HCT116 (cell line): Measurements from ENCODE around the gene TRIOBP. TPM values are rescaled to one million over a fixed set of nuclear protein-coding genes. Genes with fewer than 3 reads are reported as not detected.

ENCODE experiments used
- ATAC-seq: fragments of 200-7000 bp; cut with Tn5 transposase; 2 replicates; pipeline ENCODE4 v1.9.1; 2020; ENCODE audit warnings: mild to moderate bottlenecking, moderate library complexity
- BruUV-seq: library from RNA; stranded (reverse); fragments of 400-500 nt; replicated peaks from 2 replicates; lab custom pipeline; 2021; lab: Mats Ljungman, UMichigan
- CTCF ChIA-PET: fragments of 300-600 bp; sonication (Branson Sonifier 250); formaldehyde crosslinking; loops from one replicate; lab custom pipeline; 2021; ENCODE audit warnings: antibody characterized with exemption; lab: Charles Lee
- POLR2A ChIA-PET: fragments of 300-600, 350-600 bp; sonication (Branson Sonifier 250); formaldehyde crosslinking; loops from one replicate; lab custom pipeline; 2021; ENCODE audit warnings: antibody characterized with exemption; lab: Charles Lee
- RAD21 ChIA-PET, 2 experiments: fragments of 300-600 bp; sonication (Branson Sonifier 250); formaldehyde crosslinking; loops; one replicate each; lab custom pipeline; 2023; ENCODE audit warnings: low total read pairs in 2 of 2; ENCODE audit not compliant: uncharacterized antibody in 2 of 2, unreplicated experiment in 2 of 2, low non-redundant PET in 1 of 2; lab: Charles Lee
- DNase-seq: peaks from one replicate; pipeline ENCODE4 v3.0.0-alpha.2; 2010; ENCODE audit warnings: low read depth, low spot score
- H2AFZ ChIP-seq: fragments of 200-600 bp; shearing (Covaris generic), sonication (generic); 2 replicates; pipeline ENCODE4 v1.6.1; 2017; ENCODE audit warnings: low read depth, mixed run types, mixed read lengths, antibody characterized with exemption, low read length; ENCODE audit not compliant: poor library complexity, severe bottlenecking
- H3K27ac ChIP-seq: 2 replicates; pipeline ENCODE4 v1.5.1; 2012; ENCODE audit warnings: low read depth, low read length
- H3K27me3 ChIP-seq: fragments of 200-600 bp; sonication (generic); 2 replicates; pipeline ENCODE4 v1.6.1; 2016; ENCODE audit warnings: mixed run types, low read length, mixed read lengths; ENCODE audit not compliant: insufficient read depth
- H3K36me3 ChIP-seq, 2 experiments: fragments of 200-500 bp in 1 of 2; fragments of 200-600 bp in 1 of 2; sonication (Bioruptor generic) in 1 of 2; sonication (generic) in 1 of 2; 2 replicates each; pipeline versions ENCODE4 v1.5.1 to v1.6.1; 2014 to 2016; ENCODE audit warnings: low read length in 2 of 2, inconsistent platforms in 1 of 2, mixed read lengths in 1 of 2, mixed run types in 1 of 2; ENCODE audit not compliant: insufficient read depth in 2 of 2, control insufficient read depth in 1 of 2
- H3K4me1 ChIP-seq, 2 experiments: fragments of 200-600 bp in 1 of 2; sonication (generic) in 1 of 2; 2 replicates each; pipeline versions ENCODE4 v1.5.1 to v1.6.1; 2012 to 2017; ENCODE audit warnings: low read length in 2 of 2, inconsistent platforms in 1 of 2, mild to moderate bottlenecking in 1 of 2, mixed read lengths in 1 of 2, mixed run types in 1 of 2, moderate library complexity in 1 of 2; ENCODE audit not compliant: insufficient read depth in 2 of 2, control insufficient read depth in 1 of 2
- H3K4me2 ChIP-seq: fragments of 200-600 bp; sonication (generic); 2 replicates; pipeline ENCODE4 v1.6.1; 2017; ENCODE audit warnings: mixed run types, low read length, mixed read lengths
- H3K4me3 ChIP-seq, 2 experiments: fragments of 200-600 bp in 1 of 2; sonication (generic) in 1 of 2; replicated peaks in 1 of 2; 2 replicates each; pipeline ENCODE4 v1.5.1; 2011 to 2016; ENCODE audit warnings: low read length in 2 of 2, control low read depth in 1 of 2, low read depth in 1 of 2, mild to moderate bottlenecking in 1 of 2, mixed read lengths in 1 of 2, mixed run types in 1 of 2
- H3K79me2 ChIP-seq: fragments of 200-600 bp; sonication (generic); 2 replicates; pipeline ENCODE4 v1.6.1; 2017; ENCODE audit warnings: mild to moderate bottlenecking, mixed run types, low read length, moderate library complexity, mixed read lengths; ENCODE audit not compliant: insufficient read depth
- H3K9ac ChIP-seq: fragments of 200-600 bp; sonication (generic); 2 replicates; pipeline ENCODE4 v1.6.1; 2016; ENCODE audit warnings: low read length, mixed read lengths
- H3K9me2 ChIP-seq: fragments of 200-600 bp; sonication (generic), shearing (Covaris generic); 2 replicates; pipeline ENCODE4 v1.6.1; 2017; ENCODE audit warnings: mixed run types, mild to moderate bottlenecking, moderate library complexity; ENCODE audit not compliant: insufficient read depth
- H3K9me3 ChIP-seq, 2 experiments: fragments of 200-500 bp in 1 of 2; fragments of 200-600 bp in 1 of 2; sonication (Bioruptor generic) in 1 of 2; sonication (generic) in 1 of 2; 2 replicates each; pipeline ENCODE4 v1.6.1; 2014 to 2017; ENCODE audit warnings: low read length in 2 of 2, mixed read lengths in 2 of 2, inconsistent platforms in 1 of 2, low read depth in 1 of 2, mild to moderate bottlenecking in 1 of 2, mixed run types in 1 of 2, moderate library complexity in 1 of 2; ENCODE audit not compliant: control insufficient read depth in 1 of 2, insufficient read depth in 1 of 2
- H4K20me1 ChIP-seq: fragments of 200-600 bp; sonication (generic), shearing (Covaris generic); 2 replicates; pipeline ENCODE4 v1.6.1; 2017; ENCODE audit warnings: mixed run types, mild to moderate bottlenecking, moderate library complexity; ENCODE audit not compliant: insufficient read depth
- CEBPB ChIP-seq: IDR thresholded peaks from 2 replicates; pipeline ENCODE4 v1.6.1; 2012; ENCODE audit warnings: low read depth
- CTCF ChIP-seq, 3 experiments: fragments of 200-600 bp in 1 of 3; sonication (generic) in 1 of 3; IDR thresholded peaks in 2 of 3; conservative IDR thresholded peaks in 1 of 3; 2 replicates each; pipeline ENCODE4 v1.5.1; 2012 to 2017; ENCODE audit warnings: low read depth in 2 of 3, low read length in 2 of 3, antibody characterized with exemption in 1 of 3, borderline replicate concordance in 1 of 3, control low read depth in 1 of 3, mild to moderate bottlenecking in 1 of 3, mixed read lengths in 1 of 3, mixed run types in 1 of 3, moderate library complexity in 1 of 3; ENCODE audit not compliant: insufficient read depth in 1 of 3
- EGR1 ChIP-seq: IDR thresholded peaks from 2 replicates; pipeline ENCODE4 v1.6.1; 2012; ENCODE audit warnings: low read depth
- EZH2 ChIP-seq: fragments of 200-600 bp; sonication (generic); IDR thresholded peaks from 2 replicates; pipeline ENCODE4 v1.6.1; 2017; ENCODE audit warnings: antibody characterized with exemption, mixed run types
- EZH2phosphoT487 ChIP-seq: fragments of 200-600 bp; IDR thresholded peaks from 2 replicates; pipeline ENCODE4 v1.6.1; 2018; ENCODE audit warnings: antibody characterized with exemption, borderline replicate concordance
- RAD21 ChIP-seq: IDR thresholded peaks from 2 replicates; pipeline ENCODE4 v1.6.1; 2012; ENCODE audit warnings: low read depth, mild to moderate bottlenecking
- SIN3A ChIP-seq: IDR thresholded peaks from 2 replicates; pipeline ENCODE4 v1.6.1; 2012; ENCODE audit warnings: low read depth
- SRF ChIP-seq: IDR thresholded peaks from 2 replicates; pipeline ENCODE4 v1.6.1; 2012; ENCODE audit warnings: low read depth
- intact Hi-C: fragments of 100-400 bp; cut with micrococcal nuclease; formaldehyde crosslinking; loops from 2 replicates; pipeline ENCODE4 v1.10.0; 2022
- total RNA-seq: library from RNA; stranded (reverse); gene quantifications from one replicate; pipeline ENCODE4 v1.2.1, GENCODE V29; 2021; ENCODE audit not compliant: unreplicated experiment

The TRIOBP gene
- total RNA-seq, 1 experiment from 2014 or later = 244 TPM

- no TSS peak for BruUV-seq
- peaks cover 26 to 43% of the 10 kb centered on the region in 2 experiments for H3K4me1 ChIP-seq
- H3K27ac ChIP-seq = no peak overlapping the region
- no peak for TF ChIP-seq RAD21
- no peak for TF ChIP-seq SIN3A
- no peak for TF ChIP-seq SRF
- TF ChIP-seq EZH2 = no peak
- no peak for TF ChIP-seq EGR1
- no peak for TF ChIP-seq EZH2phosphoT487
- TF ChIP-seq CTCF (IDR thresholded peaks at IDR 0.05 in 2 of 3, conservative IDR thresholded peaks at IDR 0.05 in 1 of 3; ENCODE audit: borderline replicate concordance in 1 of 3, insufficient read depth in 1 of 3, low read depth in 2 of 3, low read length in 2 of 3) = no peak
- no peak for TF ChIP-seq CEBPB
- H3K36me3 ChIP-seq = no peaks in the 10 kb centered on the region
- ChIA-PET POLR2A (no interaction called here), RAD21 (no interaction called here), CTCF (interaction anchor here (1.4 kb wide), 1 partner anchor 90 kb away, joined by 3 read pairs; no protein-coding TSS in a partner anchor)
- DNase-seq = no peak
- no peaks in the 10 kb centered on the region for H3K9me2 ChIP-seq
- H3K4me3 ChIP-seq = no peak overlapping the region
- no peaks in the 10 kb centered on the region for H4K20me1 ChIP-seq
- no peaks in the 10 kb centered on the region for H3K79me2 ChIP-seq
- no peaks in the 10 kb centered on the region for H3K9me3 ChIP-seq
- H3K4me2 ChIP-seq = peak overlapping the region; percentile 11; the same call in 1 of the 2 replicates
- no peaks in the 10 kb centered on the region for H3K27me3 ChIP-seq
- ATAC-seq = no peak
- intact Hi-C loops = no loop called here
- H2AFZ ChIP-seq = no peak overlapping the region
- no peak overlapping the region for H3K9ac ChIP-seq
These were observed 37.0 kb downstream of the TRIOBP start for GRCh38 chr22:37733625-37734401.
